ENCODE data around the gene KL.

KL gene

DNA sequence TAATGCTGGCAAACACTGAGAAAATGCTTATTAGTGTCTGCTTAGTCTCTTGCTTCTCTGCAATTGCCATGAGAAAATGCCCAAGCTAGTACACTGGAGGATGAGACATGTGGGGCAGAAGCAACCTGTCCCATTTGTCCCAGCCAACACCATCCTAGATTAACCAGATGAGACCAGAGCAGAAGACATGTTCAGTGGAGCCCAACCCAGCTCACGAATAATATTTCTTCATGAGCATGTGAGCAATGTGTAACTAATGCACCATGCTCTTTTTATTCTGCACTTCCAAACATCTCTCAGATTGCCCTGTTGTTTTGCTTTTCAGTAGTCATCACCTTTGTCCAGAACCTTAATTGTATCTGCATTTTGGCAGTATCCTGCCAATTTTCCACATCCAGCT, 21.4 kb downstream of the KL start:
- DNase-seq (ENCODE audit: low spot score), result no peak

DNA sequence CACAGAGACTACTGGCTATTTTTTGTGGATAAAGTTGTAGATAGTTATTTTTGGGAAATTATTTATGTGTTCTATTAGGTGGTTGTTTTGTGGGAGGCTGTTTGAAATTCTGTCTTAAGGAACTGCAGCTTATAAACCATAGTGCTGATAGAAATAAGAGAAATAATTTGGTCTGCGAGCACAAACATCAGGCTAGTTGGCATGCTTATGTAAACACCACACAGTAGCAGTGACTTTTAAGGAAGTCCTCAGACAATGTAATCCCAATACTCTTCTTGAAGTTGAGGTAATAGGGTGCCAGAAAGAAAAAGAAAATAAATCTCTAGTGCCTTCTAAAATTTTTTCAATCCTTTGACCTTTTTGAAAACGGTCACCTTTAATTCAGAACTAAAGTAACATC, 23.9 kb downstream of the KL start:
- DNase-seq (ENCODE audit: low spot score), result no peak

DNA sequence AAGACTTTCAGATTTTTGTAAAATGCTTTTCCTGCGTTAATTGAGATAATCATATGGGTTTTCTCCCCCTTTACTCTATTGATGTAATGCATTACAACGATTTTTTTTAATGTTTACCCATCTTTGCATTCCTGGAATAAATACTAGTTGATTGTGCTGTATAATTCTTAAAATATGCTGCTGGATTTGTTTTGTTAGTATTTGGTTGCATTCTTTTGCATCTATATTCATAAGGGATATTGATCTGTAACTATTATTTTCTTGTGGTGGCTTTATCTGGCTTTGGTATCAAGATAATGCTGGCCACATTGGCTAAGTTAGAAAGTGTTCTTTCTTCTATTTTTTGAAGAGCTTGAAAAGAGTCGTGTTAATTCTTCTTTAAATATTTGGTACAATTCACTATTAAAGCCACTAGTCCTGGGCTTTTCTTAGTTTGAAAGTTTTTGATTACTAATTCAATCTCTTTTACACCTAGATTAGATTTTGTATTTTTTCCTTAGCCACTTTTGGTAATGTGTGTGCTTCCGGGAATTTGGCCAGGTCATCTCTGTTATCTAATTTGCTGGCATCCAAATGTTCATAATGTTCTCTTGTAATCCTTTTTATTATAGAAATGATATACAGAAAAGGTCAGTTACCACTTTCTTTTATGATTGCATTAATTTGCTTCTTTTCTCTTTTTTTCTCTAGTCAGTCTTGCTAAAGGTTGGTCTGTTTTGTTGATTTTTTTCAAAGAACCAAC, 29.8 kb downstream of the KL start:
- DNase-seq (ENCODE audit: low spot score), result no peak

DNA sequence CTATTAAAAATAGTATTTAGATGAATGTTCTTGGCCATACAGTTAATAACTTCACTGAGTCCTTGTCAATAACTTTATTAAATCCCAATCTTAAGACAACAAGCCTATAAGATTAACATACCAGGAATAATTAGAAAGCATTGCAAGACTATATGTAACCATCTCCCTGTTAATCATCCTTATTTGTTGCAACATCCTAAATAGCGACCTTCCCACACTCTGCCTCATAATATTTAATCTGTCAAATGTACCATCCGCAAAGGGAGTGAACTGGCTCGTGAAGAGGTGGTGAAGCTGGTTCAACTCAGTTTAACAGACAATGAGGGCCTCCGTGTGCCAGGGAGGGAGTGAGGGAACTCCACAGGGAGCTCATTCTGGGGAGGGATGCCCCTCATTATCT, 33.9 kb downstream of the KL start:
- no peak for DNase-seq (ENCODE audit: low spot score)

DNA sequence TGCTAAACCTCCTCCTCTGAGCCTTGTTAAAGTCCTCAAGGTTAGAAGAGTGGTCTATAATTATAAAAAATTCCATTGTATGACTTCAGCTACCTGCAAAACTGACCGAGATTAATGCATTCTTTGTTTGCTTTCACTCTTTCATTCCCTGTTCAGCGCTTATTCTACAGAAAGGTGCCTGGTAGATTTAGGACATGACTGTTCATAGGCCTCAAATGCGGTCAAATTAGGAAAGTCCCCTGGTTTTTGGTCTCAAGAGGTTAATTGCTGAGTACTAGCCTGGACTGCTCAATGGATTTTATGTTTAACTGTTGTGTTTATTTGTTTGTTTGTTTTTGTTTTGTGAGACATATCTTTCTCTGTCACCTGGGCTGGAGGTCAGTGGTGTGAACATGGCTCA, 35.4 kb downstream of the KL start:
- no peak for DNase-seq (ENCODE audit: low spot score)

DNA sequence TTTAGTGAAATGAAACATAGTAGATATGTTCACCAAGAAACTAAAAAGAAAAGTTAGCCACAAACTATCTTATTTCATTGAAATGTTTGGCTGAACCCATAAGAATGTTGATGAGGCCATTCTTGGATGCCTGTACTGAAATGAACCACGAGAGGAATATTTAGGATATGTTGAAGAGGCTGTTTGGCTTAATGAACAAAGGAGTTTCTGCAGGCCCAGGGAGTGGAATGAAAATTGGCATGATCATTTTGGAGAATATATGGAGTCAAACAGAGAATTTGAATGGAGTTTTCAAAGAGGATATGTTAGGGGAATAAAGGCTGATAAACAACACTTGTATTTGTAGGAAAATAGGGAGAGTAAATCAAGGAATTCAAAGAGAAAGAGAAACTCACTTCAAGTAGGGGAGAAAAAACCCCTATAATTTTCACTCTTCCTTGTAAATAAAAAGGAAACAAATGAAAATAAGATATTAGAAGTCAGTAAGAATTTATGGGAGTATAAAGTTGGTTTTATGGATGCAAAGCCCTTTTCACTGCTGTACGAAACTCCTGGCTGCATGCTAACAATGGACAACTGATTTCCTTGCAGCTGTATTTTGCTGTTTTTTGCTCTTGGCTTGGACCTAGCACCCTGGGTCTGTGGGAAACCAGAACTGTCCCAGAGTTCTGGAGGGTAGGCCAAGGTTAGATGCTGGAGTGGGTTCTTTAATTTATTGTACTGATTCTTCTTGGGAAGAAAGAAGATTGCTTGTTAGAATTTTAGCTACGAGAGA, 36.5 kb downstream of the KL start:
- peak; percentile 69 for DNase-seq (ENCODE audit: low spot score)

DNA sequence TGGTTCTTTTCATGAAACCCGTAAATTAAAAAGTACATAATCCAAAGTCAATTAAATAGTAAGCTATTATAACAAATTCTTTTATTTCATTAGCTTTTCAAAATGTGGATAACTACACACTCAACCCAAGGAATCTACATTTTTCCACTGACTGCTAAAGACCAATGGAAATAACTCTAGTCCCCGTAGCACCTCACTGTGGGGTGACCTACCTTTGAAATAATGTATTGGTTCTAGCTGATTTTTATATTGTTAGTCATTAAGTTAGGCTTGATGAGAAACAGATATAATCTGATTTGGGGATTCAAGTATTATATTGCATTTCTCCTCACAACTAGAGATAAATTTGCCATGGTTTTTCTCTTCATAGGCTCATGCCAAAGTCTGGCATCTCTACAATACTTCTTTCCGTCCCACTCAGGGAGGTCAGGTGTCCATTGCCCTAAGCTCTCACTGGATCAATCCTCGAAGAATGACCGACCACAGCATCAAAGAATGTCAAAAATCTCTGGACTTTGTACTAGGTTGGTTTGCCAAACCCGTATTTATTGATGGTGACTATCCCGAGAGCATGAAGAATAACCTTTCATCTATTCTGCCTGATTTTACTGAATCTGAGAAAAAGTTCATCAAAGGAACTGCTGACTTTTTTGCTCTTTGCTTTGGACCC, 37.3 kb downstream of the KL start:
- peak; percentile 44 for DNase-seq (ENCODE audit: low spot score)

DNA sequence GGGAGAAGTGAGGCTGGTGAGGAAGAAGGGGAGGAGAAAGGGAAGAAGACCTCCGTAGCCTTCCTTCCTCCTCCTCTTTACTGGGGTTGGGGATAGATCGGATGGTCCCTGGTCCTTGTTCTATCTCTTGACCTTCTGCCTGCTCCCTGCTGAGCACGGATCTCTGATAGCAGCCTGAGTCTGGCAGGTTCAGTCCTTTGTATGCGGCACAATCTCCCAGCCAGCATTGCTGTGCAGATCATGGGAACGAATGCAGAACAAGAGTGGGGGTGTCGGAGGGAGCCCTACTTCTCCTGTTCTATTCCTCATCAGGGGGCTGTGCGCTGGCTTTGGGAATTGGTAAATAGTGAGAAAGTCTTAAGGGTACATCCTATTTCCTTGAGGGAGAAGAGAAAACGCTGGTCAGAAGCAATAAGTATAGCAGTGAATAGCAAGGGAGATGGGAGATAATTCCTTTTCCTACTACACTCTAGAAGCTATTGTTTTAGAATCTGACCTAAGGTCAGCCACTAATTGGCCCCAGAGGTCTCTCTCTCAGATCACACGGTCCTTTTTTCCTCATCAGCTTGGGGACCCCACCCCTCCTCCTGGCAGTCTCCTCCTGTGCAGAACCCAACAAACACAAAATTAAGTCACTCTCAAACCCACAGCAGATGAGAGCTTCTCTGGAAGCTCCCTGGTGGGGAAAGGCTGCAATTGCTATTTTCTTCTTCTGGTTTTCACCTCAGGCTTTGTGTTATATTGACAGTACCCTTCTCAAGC, 41.0 kb downstream of the KL start:
- DNase-seq (ENCODE audit: low spot score), result peak; percentile 62

DNA sequence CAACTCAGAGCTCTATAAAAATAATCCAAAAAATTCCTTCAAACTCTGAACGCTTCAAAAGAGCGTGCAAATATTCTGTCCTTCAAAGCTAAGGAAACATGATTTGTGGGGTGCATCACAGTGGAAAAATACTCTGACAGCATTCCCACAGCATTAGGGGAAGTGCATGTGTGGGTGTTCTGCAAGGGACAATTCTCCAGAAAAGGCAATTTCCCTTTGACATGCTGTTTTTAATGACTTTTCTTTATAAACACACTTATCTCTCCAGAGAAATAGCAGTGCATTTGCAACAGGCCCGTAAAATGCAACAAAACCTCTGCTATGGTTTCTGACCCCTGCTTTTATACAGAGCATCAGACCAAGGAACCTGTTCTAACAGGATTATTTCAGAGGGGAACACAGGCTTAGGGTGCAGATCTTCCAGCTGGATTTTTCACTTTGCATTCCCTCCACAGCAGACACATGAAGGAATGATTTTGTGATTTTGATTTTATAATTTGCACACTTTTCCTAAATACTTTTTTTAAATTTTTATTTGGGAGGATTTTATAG, 42.6 kb downstream of the KL start:
- no peak for DNase-seq (ENCODE audit: low spot score)

DNA sequence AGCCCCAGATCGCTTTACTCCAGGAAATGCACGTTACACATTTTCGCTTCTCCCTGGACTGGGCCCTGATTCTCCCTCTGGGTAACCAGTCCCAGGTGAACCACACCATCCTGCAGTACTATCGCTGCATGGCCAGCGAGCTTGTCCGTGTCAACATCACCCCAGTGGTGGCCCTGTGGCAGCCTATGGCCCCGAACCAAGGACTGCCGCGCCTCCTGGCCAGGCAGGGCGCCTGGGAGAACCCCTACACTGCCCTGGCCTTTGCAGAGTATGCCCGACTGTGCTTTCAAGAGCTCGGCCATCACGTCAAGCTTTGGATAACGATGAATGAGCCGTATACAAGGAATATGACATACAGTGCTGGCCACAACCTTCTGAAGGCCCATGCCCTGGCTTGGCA, 44.6 kb downstream of the KL start:
- no peak for DNase-seq (ENCODE audit: low spot score)

DNA sequence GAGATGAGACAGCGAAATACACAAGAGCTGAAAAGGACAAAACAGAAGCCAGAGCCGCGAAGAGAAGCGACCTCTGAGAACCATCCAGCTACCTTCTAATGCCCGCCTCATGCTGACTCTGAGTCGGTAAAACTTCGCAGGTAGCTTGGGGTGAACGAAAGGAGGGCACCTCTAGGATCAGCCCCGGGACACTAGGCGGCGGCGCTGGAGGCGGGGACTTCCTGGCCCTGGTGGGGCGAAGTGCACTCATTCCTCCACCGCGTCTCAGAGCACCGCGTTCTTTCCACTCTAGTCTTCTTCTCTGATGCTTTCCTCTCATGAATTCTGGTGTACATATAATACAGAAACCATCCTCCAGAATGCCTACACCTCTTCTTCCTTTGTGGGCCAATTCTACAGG, 50.1 kb downstream of the KL start:
- DNase-seq (ENCODE audit: low spot score), result no peak

DNA sequence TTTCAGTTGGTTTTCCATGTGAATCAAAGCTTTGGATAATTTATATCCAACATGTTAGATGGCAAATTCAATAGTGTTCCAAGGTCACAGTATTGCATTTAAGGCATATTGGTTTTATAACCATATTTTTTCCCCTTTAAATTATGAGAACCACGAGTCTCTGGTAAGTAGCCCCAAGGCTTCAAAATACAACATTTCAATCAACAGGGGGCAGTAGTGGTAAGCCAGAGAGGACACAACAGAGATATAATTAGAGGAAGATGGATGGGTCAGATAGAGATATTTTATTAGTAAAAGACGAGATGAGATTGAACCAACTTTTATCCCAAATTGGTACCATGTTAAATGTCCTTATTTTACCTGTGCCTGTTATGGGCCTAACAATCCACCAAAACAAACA, 53.1 kb downstream of the KL start:
- no peak for DNase-seq (ENCODE audit: low spot score)

DNA sequence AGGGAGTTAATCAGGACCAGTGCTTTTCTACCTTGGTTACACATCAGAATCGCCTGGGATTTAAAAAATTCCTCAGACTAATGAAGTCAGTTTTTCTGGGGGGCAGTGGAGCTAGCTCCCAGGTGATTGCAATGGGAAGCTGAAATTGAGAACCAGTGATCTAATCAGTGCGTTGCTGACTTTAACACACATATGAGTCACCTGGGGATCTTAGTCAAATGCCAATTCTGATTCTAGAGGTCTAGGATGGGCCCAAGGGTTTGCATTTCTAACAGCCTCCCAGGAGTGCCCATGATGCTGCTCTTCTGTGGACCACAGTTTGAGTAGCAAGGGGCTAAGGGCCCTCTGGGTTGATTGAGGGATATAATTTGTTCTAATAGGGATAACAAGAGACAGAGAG, 54.5 kb downstream of the KL start:
- DNase-seq (ENCODE audit: low spot score), result no peak

DNA sequence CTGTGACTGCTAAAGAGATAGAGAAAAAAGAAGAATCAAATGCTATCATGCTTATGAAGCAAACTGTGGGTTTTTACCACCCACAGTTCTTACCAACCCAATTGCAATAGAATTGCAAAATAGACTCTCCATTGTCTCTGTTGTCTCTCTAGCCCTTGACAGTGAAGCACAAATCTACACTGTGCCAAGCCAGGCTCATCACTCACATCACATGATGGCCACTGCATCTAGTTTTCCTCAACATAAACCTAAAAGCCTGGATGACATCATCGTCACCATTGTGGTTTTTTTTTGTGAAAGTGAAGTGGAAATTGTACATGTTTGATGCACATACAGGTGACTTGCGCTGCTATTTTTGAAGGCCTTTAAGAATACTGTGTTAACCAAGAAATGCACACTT, 56.1 kb downstream of the KL start:
- no peak for DNase-seq (ENCODE audit: low spot score)

DNA sequence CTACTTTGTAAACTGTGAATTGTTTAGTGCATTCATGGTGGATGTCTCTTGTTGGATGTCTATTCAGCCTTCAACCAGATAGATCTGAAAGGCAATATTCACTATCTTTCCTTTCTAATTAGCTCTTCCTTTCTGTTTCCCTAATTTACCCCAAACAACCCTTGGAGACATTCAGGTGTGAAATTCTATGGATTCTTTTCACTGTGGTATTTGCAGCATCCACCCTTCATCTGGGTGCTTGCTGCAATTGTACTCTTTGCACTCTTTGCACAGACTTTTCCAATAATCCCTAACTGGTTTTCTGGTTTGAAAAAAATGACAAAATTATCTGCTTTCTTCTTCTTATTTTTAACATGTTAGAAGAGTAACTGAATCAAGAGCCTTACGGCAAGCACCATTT, 56.5 kb downstream of the KL start:
- no peak for DNase-seq (ENCODE audit: low spot score)

DNA sequence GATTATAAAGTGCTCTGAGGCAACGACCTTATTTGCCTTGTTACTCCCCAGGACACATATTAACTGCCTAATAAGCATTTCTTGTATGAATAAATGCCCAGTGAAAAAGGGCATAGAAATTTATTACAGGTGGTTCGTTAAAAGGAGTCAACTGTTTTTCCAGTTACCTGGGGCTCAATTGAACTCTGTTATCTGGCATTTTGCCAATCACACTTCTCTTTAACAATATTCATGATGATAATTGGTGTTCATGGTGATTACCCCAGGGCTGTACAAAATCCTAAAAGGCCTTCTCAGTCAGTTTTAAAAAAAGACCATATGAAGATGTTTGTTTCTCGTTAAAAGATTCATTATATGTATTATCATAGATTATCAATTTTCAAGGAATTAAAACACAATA, 57.1 kb downstream of the KL start:
- no peak for DNase-seq (ENCODE audit: low spot score)

DNA sequence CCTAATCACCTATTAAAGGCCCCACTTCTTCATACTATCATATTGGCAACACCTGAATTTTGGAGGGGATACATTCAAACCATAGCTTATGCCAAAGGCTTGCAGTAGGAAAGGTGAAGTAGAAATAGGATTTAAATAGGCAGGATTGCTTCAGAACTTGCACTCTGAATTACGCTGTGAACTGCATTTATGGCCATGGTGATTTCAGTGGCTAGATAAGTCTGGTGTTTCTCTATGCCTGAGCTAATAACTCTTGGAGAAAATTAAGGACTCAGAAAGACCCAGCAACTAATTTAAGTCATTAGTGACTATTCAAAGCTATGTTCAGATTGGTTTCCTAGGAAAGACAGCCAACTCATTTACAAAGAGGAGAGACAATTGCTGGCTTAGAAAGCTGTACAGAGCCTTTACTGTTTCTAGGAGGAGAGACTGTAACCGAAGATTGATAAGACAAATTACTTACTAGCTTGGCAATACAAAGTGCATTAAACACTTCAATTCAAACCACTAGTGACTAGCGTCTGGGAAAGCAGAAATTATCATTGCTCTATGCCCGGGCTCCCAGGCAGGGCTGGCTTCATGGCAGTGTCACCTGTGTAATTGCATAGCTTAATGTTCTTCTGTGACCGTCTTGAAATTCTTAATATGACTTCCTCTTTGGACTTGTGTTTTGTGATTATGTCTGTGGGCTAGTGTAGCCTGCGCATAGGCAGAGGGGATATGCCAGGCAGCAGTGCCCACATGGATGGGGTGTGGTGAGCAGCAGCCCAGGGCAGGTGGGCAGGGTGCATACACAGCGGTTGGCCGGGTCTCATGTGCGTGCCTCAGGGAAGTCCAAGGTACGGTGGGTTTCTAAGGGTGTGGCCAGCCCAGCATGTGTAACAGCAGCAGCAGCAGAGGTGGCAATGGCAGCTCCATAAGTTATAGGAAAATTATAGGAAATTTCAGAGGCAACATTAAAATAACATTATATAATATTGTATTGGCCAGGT, 60.1 kb downstream of the KL start:
- no peak for DNase-seq (ENCODE audit: low spot score)

DNA sequence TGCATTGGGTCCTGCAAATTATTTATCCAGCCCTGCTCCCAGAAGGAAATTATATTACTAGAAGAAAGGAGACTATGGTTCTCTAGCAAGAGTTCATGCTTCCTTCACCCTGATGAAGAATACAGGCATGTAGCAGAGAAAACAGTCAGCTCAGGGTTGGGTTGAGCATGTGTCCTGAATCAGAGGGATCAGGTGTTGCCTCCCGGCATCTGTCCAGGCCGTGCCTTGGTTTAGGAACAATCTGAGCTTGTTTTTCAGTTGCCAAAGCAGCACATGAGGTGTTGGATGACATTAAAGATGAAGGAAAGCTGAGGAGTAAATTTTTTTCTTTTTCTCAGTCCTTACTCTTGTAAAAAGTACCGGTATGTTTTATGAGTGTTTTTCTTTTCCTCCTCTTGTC, 62.0 kb downstream of the KL start:
- no peak for DNase-seq (ENCODE audit: low spot score)

DNA sequence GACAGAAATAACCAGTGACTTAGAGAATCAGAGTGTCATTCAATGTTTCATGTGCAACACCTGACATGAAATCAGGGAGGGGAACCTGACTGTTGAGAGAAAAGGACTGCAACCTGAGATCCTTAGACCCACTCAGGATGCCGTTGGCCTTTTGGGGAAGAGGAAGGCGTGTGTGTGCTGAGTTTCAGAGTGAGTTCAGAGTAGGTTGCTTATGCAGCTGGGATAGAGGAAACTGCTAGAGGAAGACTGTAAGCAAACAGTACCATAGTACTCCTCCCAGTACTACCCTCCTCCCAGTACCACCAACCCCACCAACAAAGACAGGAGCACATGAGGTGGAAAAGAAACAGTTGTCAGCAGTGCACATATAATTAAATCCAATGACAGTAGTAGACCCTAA, 63.7 kb downstream of the KL start:
- no peak for DNase-seq (ENCODE audit: low spot score)

DNA sequence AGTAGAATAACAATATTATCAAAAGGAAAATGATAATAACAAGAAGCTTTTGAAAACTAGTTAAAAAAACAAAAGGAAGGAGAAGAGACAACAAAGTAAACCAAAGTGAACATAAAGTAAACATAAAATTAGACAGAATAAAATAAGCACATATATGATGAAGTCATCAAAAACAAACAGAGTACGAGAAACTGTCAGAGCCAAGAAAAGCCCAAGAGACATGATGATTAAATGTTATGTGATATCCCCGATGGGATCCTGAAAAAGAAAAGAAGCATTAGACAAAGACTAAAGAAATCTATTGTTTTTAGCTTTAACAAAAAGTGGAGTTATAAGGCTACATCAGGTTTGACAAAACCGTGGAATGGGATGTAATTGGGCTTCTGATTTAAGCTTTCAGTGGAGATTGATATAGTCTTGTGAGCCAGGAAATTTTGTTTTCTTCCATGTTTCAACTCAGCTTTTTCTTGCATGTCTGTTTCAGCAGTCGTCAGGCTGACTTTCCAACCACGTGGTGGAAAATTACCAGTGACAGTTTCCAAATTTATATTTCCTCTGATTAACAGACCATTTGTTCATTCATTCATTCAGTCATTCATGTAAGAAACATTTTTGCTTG, 64.9 kb downstream of the KL start:
- DNase-seq (ENCODE audit: low spot score), result no peak

DNA sequence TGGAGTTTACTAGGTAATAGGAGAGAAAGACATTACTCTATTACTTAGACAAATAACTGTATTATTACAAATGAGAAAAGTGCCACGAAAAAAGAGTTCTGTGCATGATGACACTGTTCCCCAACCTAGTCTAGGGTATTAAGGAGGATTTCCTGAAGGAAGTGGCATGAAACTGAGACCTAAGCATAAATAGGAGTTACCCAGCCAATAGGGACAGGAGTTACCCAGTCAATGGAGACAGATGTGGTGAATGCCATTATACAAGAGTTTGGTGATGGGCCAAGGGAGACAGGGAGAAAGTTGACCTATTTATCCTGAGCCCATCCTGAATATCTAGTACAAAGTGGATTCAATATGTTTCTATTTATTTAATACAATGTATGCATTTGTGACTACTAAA, 65.4 kb downstream of the KL start:
- no peak for DNase-seq (ENCODE audit: low spot score)
